ENCODE measurements around the gene SCAPER. TPM values are rescaled to one million over a fixed set of nuclear protein-coding genes. Genes with fewer than 3 reads are reported as not detected.

Gene SCAPER
- total RNA-seq, 1 experiment from 2014 or later: 10.3 TPM

DNA sequence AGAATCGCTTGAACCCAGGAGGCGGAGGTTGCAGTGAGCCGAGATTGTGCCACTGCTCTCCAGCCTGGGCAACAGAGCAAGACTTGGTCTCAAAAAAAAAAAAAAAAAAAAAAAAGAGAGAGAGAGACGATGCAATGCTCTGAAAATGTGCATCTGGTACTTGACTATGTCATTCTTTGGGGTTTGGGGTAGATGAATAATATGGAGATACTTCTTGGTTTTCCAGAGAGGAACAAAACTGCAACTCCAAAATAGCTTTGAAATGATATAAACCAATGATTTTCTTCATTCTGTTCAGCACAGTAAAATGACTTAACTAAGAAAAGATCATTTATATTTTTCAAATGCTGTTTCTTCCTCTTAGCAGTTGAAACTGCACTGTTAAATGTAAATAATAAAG is 409.7 kb downstream of the SCAPER start:
- TF ChIP-seq SMAD4 (CRISPR knock-in tag; IDR thresholded peaks at IDR 0.05): no peak
- no peak for TF ChIP-seq TCF7 (CRISPR knock-in tag; IDR thresholded peaks at IDR 0.05; ENCODE audit: low read depth)
- TF ChIP-seq, protein P1, sequence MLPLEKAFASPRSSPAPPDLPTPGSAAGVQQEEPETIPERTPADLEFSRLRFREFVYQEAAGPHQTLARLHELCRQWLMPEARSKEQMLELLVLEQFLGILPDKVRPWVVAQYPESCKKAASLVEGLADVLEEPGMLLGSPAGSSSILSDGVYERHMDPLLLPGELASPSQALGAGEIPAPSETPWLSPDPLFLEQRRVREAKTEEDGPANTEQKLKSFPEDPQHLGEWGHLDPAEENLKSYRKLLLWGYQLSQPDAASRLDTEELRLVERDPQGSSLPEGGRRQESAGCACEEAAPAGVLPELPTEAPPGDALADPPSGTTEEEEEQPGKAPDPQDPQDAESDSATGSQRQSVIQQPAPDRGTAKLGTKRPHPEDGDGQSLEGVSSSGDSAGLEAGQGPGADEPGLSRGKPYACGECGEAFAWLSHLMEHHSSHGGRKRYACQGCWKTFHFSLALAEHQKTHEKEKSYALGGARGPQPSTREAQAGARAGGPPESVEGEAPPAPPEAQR (CRISPR knock-in tag; IDR thresholded peaks at IDR 0.05): no peak
- TF ChIP-seq, protein P2, sequence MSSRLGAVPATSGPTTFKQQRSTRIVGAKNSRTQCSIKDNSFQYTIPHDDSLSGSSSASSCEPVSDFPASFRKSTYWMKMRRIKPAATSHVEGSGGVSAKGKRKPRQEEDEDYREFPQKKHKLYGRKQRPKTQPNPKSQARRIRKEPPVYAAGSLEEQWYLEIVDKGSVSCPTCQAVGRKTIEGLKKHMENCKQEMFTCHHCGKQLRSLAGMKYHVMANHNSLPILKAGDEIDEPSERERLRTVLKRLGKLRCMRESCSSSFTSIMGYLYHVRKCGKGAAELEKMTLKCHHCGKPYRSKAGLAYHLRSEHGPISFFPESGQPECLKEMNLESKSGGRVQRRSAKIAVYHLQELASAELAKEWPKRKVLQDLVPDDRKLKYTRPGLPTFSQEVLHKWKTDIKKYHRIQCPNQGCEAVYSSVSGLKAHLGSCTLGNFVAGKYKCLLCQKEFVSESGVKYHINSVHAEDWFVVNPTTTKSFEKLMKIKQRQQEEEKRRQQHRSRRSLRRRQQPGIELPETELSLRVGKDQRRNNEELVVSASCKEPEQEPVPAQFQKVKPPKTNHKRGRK (CRISPR knock-in tag; IDR thresholded peaks at IDR 0.05; ENCODE audit: borderline replicate concordance): no peak
- TF ChIP-seq IRF2 (CRISPR knock-in tag; IDR thresholded peaks at IDR 0.05; ENCODE audit: borderline replicate concordance, low read depth): no peak
- TF ChIP-seq, protein P3, sequence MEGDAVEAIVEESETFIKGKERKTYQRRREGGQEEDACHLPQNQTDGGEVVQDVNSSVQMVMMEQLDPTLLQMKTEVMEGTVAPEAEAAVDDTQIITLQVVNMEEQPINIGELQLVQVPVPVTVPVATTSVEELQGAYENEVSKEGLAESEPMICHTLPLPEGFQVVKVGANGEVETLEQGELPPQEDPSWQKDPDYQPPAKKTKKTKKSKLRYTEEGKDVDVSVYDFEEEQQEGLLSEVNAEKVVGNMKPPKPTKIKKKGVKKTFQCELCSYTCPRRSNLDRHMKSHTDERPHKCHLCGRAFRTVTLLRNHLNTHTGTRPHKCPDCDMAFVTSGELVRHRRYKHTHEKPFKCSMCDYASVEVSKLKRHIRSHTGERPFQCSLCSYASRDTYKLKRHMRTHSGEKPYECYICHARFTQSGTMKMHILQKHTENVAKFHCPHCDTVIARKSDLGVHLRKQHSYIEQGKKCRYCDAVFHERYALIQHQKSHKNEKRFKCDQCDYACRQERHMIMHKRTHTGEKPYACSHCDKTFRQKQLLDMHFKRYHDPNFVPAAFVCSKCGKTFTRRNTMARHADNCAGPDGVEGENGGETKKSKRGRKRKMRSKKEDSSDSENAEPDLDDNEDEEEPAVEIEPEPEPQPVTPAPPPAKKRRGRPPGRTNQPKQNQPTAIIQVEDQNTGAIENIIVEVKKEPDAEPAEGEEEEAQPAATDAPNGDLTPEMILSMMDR (IDR thresholded peaks at IDR 0.05): no peak
- TF ChIP-seq, protein P4, sequence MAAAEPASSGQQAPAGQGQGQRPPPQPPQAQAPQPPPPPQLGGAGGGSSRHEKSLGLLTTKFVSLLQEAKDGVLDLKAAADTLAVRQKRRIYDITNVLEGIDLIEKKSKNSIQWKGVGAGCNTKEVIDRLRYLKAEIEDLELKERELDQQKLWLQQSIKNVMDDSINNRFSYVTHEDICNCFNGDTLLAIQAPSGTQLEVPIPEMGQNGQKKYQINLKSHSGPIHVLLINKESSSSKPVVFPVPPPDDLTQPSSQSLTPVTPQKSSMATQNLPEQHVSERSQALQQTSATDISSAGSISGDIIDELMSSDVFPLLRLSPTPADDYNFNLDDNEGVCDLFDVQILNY (CRISPR knock-in tag; IDR thresholded peaks at IDR 0.05): no peak
- TF ChIP-seq, protein P5, sequence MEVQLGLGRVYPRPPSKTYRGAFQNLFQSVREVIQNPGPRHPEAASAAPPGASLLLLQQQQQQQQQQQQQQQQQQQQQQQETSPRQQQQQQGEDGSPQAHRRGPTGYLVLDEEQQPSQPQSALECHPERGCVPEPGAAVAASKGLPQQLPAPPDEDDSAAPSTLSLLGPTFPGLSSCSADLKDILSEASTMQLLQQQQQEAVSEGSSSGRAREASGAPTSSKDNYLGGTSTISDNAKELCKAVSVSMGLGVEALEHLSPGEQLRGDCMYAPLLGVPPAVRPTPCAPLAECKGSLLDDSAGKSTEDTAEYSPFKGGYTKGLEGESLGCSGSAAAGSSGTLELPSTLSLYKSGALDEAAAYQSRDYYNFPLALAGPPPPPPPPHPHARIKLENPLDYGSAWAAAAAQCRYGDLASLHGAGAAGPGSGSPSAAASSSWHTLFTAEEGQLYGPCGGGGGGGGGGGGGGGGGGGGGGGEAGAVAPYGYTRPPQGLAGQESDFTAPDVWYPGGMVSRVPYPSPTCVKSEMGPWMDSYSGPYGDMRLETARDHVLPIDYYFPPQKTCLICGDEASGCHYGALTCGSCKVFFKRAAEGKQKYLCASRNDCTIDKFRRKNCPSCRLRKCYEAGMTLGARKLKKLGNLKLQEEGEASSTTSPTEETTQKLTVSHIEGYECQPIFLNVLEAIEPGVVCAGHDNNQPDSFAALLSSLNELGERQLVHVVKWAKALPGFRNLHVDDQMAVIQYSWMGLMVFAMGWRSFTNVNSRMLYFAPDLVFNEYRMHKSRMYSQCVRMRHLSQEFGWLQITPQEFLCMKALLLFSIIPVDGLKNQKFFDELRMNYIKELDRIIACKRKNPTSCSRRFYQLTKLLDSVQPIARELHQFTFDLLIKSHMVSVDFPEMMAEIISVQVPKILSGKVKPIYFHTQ (CRISPR knock-in tag; IDR thresholded peaks at IDR 0.05): no peak
- no peak for TF ChIP-seq KAT7 (CRISPR knock-in tag; IDR thresholded peaks at IDR 0.05; ENCODE audit: borderline replicate concordance)
- TF ChIP-seq JAZF1 (CRISPR knock-in tag; IDR thresholded peaks at IDR 0.05): no peak
- TF ChIP-seq, protein P6, sequence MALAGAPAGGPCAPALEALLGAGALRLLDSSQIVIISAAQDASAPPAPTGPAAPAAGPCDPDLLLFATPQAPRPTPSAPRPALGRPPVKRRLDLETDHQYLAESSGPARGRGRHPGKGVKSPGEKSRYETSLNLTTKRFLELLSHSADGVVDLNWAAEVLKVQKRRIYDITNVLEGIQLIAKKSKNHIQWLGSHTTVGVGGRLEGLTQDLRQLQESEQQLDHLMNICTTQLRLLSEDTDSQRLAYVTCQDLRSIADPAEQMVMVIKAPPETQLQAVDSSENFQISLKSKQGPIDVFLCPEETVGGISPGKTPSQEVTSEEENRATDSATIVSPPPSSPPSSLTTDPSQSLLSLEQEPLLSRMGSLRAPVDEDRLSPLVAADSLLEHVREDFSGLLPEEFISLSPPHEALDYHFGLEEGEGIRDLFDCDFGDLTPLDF (CRISPR knock-in tag; IDR thresholded peaks at IDR 0.05): no peak
- TF ChIP-seq, protein P7, sequence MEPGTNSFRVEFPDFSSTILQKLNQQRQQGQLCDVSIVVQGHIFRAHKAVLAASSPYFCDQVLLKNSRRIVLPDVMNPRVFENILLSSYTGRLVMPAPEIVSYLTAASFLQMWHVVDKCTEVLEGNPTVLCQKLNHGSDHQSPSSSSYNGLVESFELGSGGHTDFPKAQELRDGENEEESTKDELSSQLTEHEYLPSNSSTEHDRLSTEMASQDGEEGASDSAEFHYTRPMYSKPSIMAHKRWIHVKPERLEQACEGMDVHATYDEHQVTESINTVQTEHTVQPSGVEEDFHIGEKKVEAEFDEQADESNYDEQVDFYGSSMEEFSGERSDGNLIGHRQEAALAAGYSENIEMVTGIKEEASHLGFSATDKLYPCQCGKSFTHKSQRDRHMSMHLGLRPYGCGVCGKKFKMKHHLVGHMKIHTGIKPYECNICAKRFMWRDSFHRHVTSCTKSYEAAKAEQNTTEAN (CRISPR knock-in tag; IDR thresholded peaks at IDR 0.05): no peak
- TF ChIP-seq, protein P8, sequence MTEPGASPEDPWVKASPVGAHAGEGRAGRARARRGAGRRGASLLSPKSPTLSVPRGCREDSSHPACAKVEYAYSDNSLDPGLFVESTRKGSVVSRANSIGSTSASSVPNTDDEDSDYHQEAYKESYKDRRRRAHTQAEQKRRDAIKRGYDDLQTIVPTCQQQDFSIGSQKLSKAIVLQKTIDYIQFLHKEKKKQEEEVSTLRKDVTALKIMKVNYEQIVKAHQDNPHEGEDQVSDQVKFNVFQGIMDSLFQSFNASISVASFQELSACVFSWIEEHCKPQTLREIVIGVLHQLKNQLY (CRISPR knock-in tag; IDR thresholded peaks at IDR 0.05): no peak
- TF ChIP-seq TEAD1 (CRISPR knock-in tag; IDR thresholded peaks at IDR 0.05): no peak
- TF ChIP-seq ELF4 (CRISPR knock-in tag; IDR thresholded peaks at IDR 0.05; ENCODE audit: low read depth): no peak
- TF ChIP-seq ZNF219 (CRISPR knock-in tag; IDR thresholded peaks at IDR 0.05; ENCODE audit: borderline replicate concordance): no peak
- TF ChIP-seq EMX1 (CRISPR knock-in tag; IDR thresholded peaks at IDR 0.05): no peak
- no peak for TF ChIP-seq JUN (CRISPR knock-in tag; IDR thresholded peaks at IDR 0.05)
- TF ChIP-seq GRHL2 (CRISPR knock-in tag; IDR thresholded peaks at IDR 0.05; ENCODE audit: insufficient replicate concordance, severe bottlenecking): no peak
- ChIA-PET CTCF (no interaction called here), POLR2A (interaction anchor here (0.7 kb wide), 1 partner anchor 116 kb away, joined by 9 read pairs; no protein-coding TSS in a partner anchor)
- Mint-ChIP-seq H3K27me3 (ENCODE audit: low read depth) (no peaks in the 10 kb centered on the region), H3K4me1 (peaks cover 11% of the 10 kb centered on the region), H3K36me3 (no peaks in the 10 kb centered on the region; the same call in 1 of the 2 replicates), H3K4me3 (no peak overlapping the region), H3K9me3 (peaks cover 4% of the 10 kb centered on the region), H3K27ac (no peak overlapping the region)
- DNase-seq (ENCODE audit: low spot score) (no peak), ATAC-seq (no peak)

Measured in WTC11 (cell line).